ENCODE results near the gene RNF227. TPM values are rescaled to one million over a fixed set of nuclear protein-coding genes. Genes with fewer than 3 reads are reported as not detected.

Gene RNF227
- total and polyA plus RNA-seq, 2 of the 8 experiments (the other 6 are each of a cell fraction or from before 2014, with no cell fraction given): 0.63 to 1.7 TPM

DNA sequence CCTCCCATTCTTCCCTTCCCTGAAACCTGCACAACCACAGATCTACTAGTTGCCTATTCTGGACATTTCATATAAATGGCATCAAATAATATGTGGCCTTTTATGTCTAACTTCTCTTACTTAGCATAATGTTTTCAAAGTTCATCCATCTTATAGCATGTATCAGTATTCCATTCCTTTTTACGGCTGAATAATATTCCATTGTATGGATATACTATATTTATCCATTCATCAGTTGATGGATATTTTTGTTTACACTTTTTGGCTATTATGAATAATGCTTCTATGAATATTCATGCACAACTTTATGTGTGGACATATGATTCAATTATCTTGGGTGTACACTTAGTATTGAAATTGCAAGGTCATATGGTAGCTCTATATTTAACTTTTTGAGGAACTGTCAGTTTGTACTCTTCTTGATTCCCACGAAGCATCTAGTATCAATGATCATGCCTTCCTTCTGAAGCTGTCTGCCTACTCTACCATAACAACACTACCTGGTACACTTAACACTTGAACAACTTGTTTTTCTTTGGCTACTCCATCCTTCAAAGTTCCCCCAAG lies 40.2 kb downstream of the RNF227 start:
- Histone ChIP-seq H3K18ac (ENCODE audit: extremely low read depth, low read length) (no peak overlapping the region), H3K79me2 (ENCODE audit: control insufficient read depth in 1 of 2, insufficient read depth in 2 of 2, low read length in 2 of 2) (no peaks in the 10 kb centered on the region), H2AFZ (ENCODE audit: low read length) (no peak overlapping the region), H3K4me2 (ENCODE audit: insufficient read depth in 1 of 2, low read depth in 2 of 2, low read length in 2 of 2) (no peak overlapping the region), H3K27ac (ENCODE audit: low read depth, low read length) (no peak overlapping the region), H3K23me2 (ENCODE audit: low read depth, low read length) (no peaks in the 10 kb centered on the region), H3K9me3 (ENCODE audit: insufficient read depth in 2 of 2, low read depth in 1 of 2, low read length in 1 of 2) (no peaks in the 10 kb centered on the region), H4K5ac (ENCODE audit: insufficient read length, low read depth, low read length) (no peak overlapping the region), H3K56ac (replicated peaks; ENCODE audit: insufficient read length, low read depth, low read length) (no peak overlapping the region), H4K20me1 (replicated peaks in 1 of 2; ENCODE audit: control insufficient read depth in 1 of 2, insufficient read depth in 2 of 2, low read length in 2 of 2) (no peaks in the 10 kb centered on the region), H2BK20ac (ENCODE audit: low read length) (no peak overlapping the region), H3K27me3 (replicated peaks in 1 of 4; ENCODE audit: control insufficient read depth in 3 of 4, extremely low read depth in 1 of 4, insufficient read depth in 3 of 4, low read length in 3 of 4) (no peaks in the 10 kb centered on the region), H3K9ac (replicated peaks in 1 of 4; ENCODE audit: extremely low read depth in 1 of 4, low read depth in 3 of 4, low read length in 3 of 4) (no peak overlapping the region), H3K4ac (replicated peaks; ENCODE audit: insufficient read length, low read depth, low read length) (no peak overlapping the region), H2AK5ac (ENCODE audit: low read depth, low read length) (no peak overlapping the region), H3K4me1 (replicated peaks in 1 of 4; ENCODE audit: control insufficient read depth in 3 of 4, insufficient read depth in 4 of 4, low read length in 3 of 4) (no peaks in the 10 kb centered on the region), H3K14ac (ENCODE audit: insufficient read length) (no peak overlapping the region), H3K36me3 (ENCODE audit: control insufficient read depth in 2 of 4, insufficient read depth in 4 of 4, low read length in 3 of 4) (peaks cover 3 to 10% (median 4%) of the 10 kb centered on the region in 4 experiments; a peak in 5 of 8 replicates), H2BK120ac (replicated peaks; ENCODE audit: low read depth, low read length) (no peak overlapping the region), H3K4me3 (ENCODE audit: extremely low read depth in 1 of 4, insufficient read depth in 2 of 4, low read depth in 3 of 4, low read length in 4 of 4) (no peak overlapping the region), H2BK5ac (ENCODE audit: low read depth, low read length) (no peak overlapping the region), H2BK15ac (ENCODE audit: low read length) (no peak overlapping the region), H3K79me1 (ENCODE audit: low read depth, low read length) (no peaks in the 10 kb centered on the region), H3K23ac (ENCODE audit: insufficient read length) (no peak overlapping the region), H2BK12ac (ENCODE audit: low read depth, low read length) (no peak overlapping the region), H4K8ac (ENCODE audit: extremely low read depth, insufficient read depth, low read length) (no peak overlapping the region), H4K91ac (replicated peaks; ENCODE audit: insufficient read length, low read length) (no peak overlapping the region)
- FAIRE-seq: no peak
- ChIA-PET POLR2A (ENCODE audit: partially characterized antibody) (interaction anchor here (1.1 kb wide), 1 partner anchor 19 kb away, joined by 3 read pairs; the partner anchor contains the start of gene NAA38), CTCF (ENCODE audit: partially characterized antibody) (interaction anchor here (1.9 kb wide), 1 partner anchor 14 kb away, joined by 5 read pairs; no protein-coding TSS in a partner anchor)
- WGBS, 2 experiments (ENCODE audit: extremely low coverage in 1 of 2, insufficient coverage in 1 of 2, insufficient read length in 1 of 2, insufficient replicate concordance in 2 of 2, low coverage in 1 of 2, low lambda C conversion rate in 2 of 2, missing lambda C conversion rate in 1 of 2): 86% methylated on average over 2 of the region's 2 CpGs; no CpG with 5 or more reads in 1 of the 2 experiments
- no peak for DNase-seq (ENCODE audit: low read depth in 1 of 2, low spot score in 2 of 2)
- no peak for TF ChIP-seq SAP30 (IDR thresholded peaks at IDR 0.05; ENCODE audit: insufficient read depth, insufficient replicate concordance, low read length)
- TF ChIP-seq, protein P1, sequence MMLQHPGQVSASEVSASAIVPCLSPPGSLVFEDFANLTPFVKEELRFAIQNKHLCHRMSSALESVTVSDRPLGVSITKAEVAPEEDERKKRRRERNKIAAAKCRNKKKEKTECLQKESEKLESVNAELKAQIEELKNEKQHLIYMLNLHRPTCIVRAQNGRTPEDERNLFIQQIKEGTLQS (IDR thresholded peaks at IDR 0.05; ENCODE audit: insufficient read depth, low read depth, low read length): no peak
- no peak for TF ChIP-seq SP1 (IDR thresholded peaks at IDR 0.05; ENCODE audit: low read depth, low read length)
- no peak for TF ChIP-seq CBX5 (IDR thresholded peaks at IDR 0.05; ENCODE audit: low read depth, low read length)
- no peak for TF ChIP-seq SIN3A (conservative IDR thresholded peaks at IDR 0.05 in 1 of 2, IDR thresholded peaks at IDR 0.05 in 1 of 2; ENCODE audit: low read depth in 1 of 2, low read length in 2 of 2)
- no peak for TF ChIP-seq SIX5 (IDR thresholded peaks at IDR 0.05; ENCODE audit: low read depth, low read length)
- TF ChIP-seq CEBPB (IDR thresholded peaks at IDR 0.05; ENCODE audit: low read depth, low read length): no peak
- no peak for TF ChIP-seq CBX8 (IDR thresholded peaks at IDR 0.05; ENCODE audit: borderline replicate concordance, low read depth, low read length)
- TF ChIP-seq SIRT6 (IDR thresholded peaks at IDR 0.05; ENCODE audit: low read length): no peak
- no peak for TF ChIP-seq ASH2L (IDR thresholded peaks at IDR 0.05; ENCODE audit: low read length)
- TF ChIP-seq CREB1 (IDR thresholded peaks at IDR 0.05): no peak
- TF ChIP-seq, protein P2, sequence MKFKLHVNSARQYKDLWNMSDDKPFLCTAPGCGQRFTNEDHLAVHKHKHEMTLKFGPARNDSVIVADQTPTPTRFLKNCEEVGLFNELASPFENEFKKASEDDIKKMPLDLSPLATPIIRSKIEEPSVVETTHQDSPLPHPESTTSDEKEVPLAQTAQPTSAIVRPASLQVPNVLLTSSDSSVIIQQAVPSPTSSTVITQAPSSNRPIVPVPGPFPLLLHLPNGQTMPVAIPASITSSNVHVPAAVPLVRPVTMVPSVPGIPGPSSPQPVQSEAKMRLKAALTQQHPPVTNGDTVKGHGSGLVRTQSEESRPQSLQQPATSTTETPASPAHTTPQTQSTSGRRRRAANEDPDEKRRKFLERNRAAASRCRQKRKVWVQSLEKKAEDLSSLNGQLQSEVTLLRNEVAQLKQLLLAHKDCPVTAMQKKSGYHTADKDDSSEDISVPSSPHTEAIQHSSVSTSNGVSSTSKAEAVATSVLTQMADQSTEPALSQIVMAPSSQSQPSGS (IDR thresholded peaks at IDR 0.05; ENCODE audit: low read length): no peak

Measured in H1 (cell line).